Glomerular visceral epithelial cell (primary cell): ENCODE data around the gene WWC2.
A peak's percentile ranks its signal among the peaks of the same experiment; 100 is the strongest.

Source experiments
- DNase-seq: peaks from one replicate; pipeline ENCODE4 v3.0.0-alpha.2; 2016; ENCODE audit errors: extremely low spot score

The WWC2 gene

DNA sequence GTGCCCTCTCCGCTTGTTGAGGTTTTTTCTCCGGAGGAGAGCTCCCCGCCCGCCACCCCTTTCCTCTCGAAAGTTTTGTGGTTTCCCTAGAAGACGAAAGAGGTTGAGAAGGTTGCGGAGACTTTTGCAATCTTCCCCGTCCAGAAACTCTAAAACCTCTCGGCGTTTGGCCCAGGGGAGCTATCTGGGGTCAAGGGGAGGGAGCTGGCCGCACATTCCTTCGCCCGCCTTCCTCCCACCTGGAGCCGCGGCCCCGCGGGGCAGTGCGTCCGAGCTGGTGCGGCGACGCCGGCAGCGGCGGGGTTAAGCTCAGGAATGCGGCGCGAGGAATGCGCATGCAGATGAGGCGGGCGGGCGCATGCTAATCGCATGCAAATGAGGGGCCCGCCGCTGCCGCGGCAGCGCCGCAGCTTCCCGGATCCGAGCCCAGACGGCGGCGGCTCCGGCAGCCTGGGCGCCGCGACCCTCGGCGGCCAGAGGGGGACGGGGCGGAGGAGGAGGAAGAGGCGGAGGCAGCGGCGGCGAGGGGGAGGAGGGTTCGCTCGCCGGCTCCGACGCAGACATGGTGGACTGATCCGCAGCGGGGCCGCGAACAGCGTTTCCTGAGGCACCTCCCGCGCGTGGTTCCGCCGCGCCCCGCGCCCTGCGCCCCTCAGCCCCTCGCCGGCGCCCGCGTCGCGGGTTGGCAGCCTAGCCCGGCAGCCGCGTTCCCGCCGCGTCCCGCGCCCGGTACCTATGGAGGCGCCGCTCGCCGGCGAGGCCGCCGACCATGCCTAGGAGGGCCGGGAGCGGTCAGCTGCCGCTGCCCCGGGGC lies at the start of gene WWC2:
WWC2 (plus strand) TSS at position 535 of the 814 bp plus-strand sequence; CDS start at position 770, 235 bp downstream.
- peak; percentile 97 for DNase-seq

DNA sequence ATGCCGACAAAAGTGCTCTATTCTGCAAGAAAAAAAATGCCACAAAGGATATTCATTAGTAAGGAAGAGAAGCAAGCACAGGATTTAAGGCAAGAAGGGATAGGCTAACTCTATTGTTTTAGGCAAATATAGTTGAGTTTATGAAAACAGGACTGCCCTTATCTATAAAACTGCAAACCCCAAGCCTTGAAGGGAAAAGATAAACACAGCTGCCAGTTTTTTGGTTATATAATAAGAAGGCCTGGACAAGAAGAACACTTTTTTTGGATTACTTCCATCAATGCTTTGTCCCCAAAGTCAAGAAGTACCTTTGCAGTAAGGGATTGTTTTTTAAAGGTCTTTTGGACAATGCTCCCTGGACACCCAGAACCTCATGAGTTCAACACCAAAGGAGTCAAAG lies 45.4 kb upstream of the WWC2 start:
- DNase-seq, result no peak

DNA sequence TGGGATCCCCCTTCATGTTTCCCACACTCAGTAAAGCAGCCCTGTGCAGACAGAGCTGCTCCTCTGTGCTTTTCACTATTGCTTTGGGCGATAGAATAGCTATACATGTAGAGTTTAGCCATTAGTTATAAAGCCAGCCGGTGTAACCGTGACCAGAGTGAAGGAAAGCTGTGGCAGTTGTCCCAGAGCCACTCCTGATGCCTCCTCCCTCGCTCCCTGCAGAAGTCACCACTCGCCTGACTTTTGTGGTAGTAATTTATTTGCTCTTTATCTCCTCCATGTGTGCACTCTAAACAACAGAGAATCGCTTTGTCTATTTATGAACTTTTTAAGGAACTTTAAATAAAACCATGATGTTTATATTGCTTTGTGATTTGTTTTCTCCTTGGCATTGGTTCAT lies 41.8 kb upstream of the WWC2 start:
- no peak for DNase-seq

DNA sequence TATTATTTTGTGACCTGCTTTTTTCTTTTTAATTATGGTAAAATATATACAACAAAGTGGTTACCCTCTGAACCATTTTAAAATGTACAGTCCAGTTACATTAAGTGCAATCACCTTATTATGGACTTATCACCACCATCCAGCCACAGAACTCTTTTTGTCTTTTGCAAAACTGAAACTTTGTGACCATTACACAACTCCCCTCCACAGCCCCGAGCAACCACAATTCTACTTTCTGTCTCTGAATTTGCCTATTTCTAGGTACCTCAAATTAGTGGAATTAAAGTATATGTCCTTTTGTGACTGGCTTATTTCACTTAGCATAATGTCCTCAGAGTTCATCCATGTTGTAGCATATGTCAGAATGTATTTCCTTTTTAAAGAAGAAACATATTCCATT lies 39.3 kb upstream of the WWC2 start:
- no peak for DNase-seq

DNA sequence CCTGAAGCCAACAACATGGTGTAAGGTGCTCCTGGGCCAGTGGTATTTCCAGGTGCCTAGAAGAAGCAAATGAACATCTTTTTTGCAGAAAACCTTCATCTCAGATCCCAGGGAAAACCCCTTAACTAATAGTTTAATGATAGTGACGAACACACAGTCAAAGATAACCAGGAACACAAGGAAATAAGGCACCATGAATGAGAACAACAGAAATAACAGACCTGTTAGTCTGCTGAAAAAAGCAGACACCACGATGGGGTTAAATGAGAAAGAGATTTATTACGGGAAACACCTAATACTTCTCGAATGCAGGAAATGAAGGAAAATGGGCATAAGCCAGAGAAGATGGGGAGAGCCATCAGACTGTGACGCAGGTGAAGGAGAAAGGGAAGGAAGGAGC lies 30.6 kb upstream of the WWC2 start:
- no peak for DNase-seq

DNA sequence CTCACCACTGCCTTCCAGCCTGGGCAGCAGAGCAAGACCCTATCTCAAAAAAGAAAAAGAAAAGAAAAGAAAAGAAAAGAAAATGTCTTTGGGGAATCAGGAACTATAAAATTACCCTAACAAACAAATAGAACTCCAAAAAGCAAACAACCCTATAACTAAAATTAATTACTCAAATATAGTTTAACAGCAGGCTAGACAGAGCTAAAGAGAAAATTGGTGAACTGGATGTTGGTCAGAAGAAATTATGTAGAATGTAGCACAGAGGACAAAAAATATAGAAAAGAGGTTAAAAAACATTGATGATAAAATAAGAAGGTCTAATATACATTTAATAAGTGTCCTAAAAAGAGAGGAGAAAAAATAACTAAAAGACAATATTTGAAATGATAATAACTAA lies 27.8 kb upstream of the WWC2 start:
- DNase-seq, result no peak

DNA sequence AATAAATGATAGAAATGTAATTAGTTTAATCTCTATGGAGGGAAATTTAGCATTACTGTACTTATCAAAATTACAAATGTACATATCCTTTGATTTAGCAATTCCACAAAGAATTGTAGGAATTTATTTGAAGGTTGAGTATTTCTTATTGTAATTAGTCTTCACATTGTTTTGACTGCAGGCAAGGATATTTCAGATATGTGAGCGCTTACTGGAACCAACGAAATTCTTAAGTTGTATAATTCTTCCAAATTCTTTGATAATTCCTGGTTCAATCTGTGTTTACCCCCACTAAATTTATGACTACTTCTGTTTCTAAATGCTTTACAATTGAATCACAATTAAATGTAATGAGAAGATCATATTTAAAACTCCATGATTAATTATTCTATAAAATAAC lies 26.9 kb upstream of the WWC2 start:
- no peak for DNase-seq

DNA sequence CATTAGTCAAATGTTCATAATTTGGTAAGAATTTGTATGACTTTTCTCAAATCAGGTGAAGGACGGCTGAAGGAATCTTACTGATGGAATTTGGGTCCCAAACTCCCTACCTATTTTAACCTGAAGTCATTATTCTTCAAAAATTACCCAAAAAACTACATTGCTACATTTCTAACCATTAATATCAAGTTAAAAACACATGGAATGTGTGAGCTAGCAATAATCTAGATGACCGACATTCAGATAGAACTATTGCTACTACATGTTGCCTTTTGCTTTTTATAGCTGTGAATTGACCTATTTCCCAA lies 25.3 kb upstream of the WWC2 start:
- no peak for DNase-seq

DNA sequence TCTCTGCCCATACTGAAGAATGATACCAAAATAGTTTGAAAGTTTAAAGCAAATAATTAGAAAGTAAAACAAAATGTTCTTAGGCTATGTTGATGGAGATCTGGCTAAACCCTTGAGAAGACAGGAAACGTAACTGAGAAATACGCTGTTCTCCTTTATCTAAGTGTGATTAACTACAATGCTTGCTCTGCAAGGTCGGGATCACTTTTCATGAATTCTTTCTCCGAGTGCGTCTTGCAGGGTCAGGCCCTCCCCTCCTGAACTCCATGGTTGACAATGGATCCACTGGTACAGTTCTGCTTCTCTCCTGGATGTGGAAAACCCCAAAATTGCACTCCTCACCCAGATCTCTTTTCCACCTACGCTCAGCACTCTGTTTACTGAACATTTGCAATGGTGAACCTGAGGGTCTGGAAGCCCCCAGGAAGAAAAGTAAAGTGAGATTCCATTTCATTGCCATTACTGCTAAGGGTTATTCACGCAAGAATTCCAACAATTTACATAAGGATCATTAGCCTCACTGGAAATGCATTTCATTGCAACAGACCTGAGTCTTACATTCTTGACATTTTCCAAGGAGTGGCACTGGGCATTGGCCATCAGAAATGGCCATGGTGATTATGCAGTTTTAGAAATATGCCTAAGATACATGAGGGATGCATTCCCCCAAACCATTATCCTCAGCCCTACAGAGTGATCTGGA lies 24.6 kb upstream of the WWC2 start:
- DNase-seq, result peak; percentile 28

DNA sequence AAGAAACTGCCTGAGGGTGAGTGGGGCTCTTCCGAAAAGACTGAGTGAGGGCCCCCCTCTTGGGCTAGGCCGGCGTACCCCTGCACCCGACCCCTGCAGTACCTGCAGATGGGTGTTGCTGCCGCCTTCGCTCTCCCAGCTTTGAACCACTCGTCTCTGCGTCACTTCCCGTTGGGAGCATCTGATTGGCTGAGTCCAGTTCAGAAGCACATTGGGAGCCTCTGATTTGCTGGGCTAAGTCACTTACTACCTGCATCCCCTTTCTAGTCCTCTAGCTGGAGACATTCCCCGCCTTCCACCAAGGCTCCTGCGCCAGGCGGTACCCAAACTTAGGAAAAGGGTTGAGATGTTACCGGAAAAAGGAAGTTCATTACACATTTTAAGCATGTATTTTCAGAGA lies 20.4 kb upstream of the WWC2 start:
- DNase-seq, result no peak

DNA sequence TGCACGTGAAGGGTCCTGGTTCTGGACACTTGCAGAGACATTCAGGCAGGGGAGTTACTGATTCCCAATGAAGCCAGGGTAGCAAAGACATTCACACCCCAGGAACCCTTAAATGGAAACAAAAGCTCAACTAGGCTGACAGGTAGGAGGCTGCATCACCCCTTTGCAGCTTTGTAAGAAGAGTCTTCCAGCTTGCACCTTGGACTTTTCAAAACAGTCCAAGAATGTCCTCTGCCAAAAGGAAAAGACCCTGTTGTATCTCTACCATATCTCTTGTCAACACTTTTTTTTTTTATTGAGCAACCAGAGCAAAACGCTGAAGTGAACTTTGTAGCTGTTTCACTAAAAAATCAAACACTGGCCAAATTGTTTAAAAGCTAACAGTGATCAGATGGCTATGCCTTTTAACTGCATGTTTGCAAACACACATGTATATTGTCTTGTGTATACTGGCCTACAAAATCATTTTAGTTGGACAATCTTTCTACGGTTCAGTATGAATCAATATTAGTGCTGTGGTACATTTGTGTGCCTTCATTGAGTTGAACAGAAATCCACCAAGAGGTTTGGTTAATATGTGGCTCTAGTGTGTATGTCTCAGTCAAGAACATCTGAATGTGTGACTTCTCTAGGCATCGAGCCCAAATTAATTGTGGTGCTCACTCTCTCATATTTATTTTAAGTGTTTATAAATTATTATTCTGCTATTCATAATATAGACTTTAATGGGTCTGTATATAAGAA lies 18.5 kb upstream of the WWC2 start:
- no peak for DNase-seq

DNA sequence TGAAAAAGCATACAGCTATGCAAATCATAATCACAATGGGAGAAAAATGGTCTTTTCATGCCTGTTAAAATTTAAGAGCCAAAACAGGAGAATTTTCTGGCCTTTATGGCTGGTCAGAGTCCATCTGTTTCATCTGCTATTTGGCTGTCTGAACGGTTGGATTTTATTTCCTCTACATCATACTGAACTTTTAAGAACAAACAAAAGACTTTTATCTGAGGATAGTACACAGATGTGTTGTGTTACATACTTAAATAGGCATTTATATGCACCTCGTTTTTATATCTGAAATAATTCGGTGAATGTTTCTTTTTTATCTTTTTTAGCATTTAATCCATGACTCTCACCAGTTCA lies 18.0 kb upstream of the WWC2 start:
- no peak for DNase-seq

DNA sequence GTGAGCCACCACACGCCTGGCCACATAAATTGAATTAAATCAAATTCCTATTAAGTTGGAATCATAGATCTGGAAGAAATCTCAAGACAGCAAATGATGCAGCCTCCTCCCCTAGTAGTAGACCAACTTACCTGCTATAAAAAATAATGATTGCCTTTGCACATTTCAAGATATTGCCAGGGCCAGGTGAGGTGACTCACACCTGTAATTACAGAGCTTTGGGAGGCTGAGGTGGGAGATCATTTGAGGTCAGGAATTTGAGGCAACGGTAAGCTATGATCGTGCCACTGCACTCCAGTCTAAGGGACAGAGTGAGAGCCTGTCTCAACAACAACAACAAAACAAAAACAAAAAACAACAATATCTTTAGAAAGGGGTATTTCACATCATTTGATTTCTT lies 17.0 kb upstream of the WWC2 start:
- no peak for DNase-seq

DNA sequence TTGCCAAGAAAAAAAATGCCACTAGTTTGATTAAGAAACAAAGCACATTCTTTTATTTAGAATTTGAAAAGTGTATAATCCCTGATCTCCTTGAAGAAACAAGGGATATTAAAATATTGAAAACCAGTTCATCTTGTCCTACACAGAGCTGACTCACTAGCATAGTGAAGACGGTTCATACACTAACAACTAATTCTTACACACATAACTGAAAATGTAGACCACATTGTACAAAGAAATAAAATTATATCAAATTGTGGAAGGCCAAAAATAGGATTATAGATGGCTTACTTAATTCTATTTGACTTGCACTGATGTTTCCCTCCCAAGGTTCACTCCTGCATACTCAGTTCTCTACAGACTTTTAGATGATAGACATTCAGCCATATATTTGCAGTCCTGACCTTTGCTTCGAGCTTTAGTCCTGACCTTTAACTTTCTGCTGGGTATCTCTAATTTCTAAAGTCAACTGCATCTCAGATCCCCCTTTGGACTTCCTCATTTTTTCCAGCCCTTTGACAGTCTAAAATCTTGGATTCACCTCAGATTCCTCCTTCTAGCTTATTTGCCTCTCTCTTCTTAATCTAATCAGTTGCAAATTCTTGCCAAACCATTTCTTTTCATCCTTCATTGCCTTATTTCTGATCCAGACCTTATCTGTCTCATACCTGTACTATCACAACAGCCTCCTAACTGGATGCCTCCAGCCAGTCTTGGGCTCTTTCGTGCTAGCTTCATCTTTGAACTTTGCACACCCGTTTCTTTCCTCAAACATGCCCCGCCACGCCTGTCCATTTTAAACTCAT lies 4.5 kb upstream of the WWC2 start:
- no peak for DNase-seq

DNA sequence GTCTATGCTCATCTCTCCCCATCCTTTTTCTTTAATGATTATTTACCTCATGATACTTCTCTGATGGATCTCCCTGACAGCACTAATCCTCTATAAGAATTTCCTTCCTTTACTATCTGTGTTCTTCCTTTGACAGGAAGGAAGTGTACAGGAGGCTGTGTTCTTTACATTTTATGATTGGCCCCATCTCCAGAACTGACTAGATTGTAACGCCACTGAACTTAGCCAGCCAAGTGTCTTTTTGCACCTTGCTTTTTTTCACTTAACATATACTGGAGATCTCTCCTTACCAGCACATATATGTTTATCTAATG lies 3.9 kb upstream of the WWC2 start:
- DNase-seq, result no peak

DNA sequence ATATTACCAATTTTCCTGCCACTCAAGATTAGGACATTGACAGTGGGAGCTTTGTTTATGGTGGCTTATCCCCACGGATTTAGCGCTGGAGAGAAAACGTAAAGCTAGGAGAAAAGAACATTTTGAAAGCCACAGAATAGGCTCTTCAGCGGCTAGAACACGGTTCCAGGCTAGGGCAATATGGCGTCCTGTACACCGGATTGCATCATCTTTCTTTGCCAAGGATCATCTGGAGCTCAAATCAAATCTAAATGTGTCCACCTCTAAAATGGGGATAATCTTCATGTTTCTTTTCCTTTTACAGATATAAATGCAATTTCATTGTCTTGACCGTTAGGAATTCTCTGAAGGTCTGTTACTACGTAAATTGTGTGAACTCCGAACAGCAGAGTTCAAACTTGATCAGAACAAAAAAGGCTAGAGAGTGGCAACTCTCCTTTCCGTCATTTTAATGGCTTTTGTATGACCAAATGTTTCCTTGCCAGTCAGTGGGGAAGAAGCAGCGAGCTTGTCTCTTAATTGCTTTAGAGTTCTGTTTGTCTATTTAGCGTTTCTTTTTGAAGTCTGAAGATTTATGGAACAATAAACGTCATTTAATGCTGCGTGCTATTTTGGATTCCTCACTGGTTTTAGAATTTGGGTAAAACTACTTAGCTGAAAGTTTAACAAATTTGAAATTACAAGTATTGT lies 2.6 kb upstream of the WWC2 start:
- no peak for DNase-seq

DNA sequence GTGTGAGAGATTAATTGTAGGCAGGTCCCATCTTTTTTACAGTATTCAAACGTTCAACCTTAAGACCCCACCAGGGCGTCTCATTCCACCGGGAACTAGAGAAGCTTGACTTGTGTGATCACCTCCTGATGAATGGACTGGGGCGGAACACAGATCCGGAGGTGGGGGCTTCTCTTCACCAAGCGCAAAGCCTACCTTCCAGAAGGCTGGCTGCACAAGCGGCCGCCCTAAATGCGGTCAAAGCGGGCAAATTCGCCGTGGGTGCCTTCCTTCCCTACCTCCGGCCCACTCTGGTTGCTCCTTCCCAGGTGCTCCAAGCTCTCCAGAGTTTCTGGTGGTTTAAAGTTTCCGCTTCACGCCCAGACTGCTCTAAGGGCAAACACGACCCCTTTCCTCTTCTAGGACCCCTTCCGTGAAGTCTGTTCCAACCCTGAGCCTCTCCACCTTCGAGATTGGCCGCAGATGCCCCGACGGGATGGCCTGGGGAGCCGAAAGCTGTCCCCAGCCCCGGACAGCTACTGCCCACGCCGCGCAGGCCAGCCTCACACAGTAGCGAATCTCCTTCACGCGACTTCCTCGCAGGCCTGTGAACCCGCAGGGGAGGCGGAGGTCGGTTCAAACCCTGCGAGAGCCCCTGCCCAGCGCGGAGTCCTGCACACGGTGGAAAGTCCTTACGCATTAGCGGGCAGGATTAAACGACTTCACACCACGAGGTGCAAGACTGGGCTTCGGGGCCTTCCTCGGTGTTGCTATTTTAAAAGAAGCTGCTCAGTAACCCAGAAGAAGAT lies 1.6 kb upstream of the WWC2 start:
- no peak for DNase-seq

DNA sequence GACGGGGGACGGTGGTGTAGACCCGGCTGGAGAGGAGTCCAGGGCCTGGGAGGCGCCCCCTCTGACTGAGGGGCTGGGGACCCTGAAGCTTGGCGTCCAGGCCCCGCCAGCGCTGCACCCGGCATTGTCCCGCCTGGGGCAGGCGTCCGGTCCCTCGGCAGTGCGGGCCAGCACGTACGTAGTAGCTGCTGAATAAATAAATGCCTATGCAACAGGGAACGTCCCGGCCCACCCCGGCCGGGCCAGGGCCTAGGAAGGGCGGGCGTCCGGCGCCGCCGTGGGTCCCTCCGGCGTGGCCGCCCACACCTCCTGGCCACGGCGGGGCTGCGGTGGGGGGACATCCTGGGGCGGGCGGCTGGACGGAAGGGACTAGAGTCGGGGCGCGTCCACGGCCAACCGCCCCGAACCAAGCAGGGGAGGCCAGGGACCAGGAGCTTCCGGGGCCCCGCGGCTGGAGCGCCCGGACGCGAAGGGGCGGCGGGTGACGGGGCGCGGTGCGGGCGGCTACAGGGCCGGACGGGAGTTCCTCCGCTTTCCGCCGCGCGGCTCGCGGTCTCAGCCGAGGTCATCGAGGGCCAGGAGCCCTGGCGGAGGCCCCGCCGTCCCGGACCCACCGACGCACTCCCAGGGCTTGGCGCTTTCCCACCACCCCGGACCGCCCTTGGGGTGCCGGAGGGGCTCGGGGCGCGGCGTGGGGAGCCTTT lies 886 bp upstream of the WWC2 start:
- DNase-seq, result peak; percentile 67

DNA sequence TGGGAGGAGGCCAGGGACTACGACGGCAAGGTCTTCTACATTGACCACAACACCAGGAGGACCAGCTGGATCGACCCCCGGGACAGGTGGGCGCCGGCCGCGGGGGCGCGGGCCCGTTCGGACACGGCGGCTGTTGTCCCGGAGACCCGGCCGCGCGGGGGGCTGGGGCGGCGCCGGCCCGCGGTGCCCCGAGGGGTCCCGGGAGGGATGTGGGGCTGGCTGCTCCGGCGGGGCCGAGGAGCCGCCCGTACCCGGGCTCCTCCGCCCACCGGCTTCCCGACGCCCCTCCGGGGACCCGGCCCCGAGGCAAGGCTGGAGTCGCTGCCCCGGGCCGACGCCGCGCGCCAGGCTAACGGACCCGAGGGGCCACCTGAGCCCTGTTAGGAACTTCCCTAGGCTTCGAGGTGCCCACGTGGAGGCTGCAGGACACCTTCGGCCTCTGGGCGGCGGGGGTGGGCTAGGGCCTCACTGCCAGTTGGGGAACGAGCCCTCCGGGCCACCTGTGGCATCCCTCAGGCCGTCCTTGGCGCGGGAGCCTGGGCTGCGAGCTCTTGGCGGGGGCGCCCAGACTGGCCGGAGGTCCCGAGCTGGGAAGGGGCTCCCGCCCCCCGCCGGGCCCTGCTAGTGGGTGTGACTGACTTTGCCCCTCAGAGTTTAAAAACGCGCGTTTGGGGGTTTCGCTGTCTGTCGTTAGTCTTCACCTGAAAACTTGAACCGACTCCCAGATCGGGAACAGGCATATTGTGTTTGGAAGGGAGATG lies 660 bp downstream of the WWC2 start:
- DNase-seq, result peak; percentile 59

DNA sequence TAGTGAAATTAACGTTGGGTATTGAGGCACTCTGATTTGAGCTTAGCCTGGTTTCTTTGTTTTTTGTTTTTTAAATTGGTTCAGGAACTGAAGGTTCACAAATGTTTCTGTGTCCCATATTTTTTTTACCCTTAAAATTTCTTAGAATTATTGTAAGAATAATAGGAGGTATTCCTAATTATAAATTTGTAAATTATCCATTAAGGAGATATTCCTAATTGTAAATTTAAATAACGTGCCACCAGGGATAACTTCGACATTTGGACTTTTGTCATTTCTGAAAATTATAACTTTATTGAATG lies 1.2 kb downstream of the WWC2 start:
- no peak for DNase-seq
